ENCODE results near the gene ABLIM3. TPM values are rescaled to one million over a fixed set of nuclear protein-coding genes. Genes with fewer than 3 reads are reported as not detected.

Gene ABLIM3
- total and polyA plus RNA-seq, 2 of the 13 experiments (the other 11 are each of a cell fraction or from before 2014, with no cell fraction given) = 0.53 to 6.3 TPM

DNA sequence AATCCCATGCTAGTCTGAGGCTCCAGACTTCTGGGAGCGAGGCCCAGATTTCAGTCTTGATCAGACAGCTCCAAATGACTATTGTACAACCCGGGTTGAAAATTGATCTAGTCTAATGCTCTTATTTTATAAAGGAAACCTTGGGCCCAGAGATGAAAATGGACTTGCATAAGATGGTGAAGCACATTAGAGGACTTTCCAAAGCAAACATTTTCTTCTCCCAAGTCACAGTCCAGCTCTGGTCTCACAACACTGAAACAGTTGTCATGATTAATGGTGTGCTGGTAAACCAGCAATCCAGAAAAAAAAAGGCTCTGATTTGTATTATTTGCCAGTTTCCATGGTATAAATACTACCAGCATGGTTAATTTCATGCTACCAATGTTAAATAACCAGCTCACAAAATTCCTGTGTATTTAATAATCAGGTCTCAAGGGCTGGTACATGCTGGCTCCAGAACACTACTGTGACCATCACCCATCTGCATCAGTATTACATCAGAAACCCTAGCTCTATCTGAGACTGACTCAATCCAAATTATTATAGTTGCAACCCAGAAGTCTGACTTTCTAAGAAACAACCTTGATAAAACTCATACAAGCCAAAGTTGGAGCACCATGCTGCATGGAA is 32.5 kb upstream of the ABLIM3 start (continued):
- TF ChIP-seq, protein P1, sequence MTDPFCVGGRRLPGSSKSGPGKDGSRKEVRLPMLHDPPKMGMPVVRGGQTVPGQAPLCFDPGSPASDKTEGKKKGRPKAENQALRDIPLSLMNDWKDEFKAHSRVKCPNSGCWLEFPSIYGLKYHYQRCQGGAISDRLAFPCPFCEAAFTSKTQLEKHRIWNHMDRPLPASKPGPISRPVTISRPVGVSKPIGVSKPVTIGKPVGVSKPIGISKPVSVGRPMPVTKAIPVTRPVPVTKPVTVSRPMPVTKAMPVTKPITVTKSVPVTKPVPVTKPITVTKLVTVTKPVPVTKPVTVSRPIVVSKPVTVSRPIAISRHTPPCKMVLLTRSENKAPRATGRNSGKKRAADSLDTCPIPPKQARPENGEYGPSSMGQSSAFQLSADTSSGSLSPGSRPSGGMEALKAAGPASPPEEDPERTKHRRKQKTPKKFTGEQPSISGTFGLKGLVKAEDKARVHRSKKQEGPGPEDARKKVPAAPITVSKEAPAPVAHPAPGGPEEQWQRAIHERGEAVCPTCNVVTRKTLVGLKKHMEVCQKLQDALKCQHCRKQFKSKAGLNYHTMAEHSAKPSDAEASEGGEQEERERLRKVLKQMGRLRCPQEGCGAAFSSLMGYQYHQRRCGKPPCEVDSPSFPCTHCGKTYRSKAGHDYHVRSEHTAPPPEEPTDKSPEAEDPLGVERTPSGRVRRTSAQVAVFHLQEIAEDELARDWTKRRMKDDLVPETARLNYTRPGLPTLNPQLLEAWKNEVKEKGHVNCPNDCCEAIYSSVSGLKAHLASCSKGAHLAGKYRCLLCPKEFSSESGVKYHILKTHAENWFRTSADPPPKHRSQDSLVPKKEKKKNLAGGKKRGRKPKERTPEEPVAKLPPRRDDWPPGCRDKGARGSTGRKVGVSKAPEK (CRISPR knock-in tag; IDR thresholded peaks at IDR 0.05; ENCODE audit: borderline replicate concordance) = no peak

GRCh38 chr5:149110406-149110805 is 30.9 kb upstream of the ABLIM3 start:
- 50% methylated on average over 4 of the region's 4 CpGs for WGBS (ENCODE audit: low lambda C conversion rate)
- DNase-seq (ENCODE audit: low spot score) (no peak), ATAC-seq (no peak), FAIRE-seq (no peak)
- Histone ChIP-seq H3K4me1 (ENCODE audit: insufficient read depth, low read length) (no peaks in the 10 kb centered on the region), H3K27ac (ENCODE audit: extremely low read length, insufficient read depth, low read length) (no peak overlapping the region), H4K20me1 (ENCODE audit: insufficient read depth, low read length) (no peaks in the 10 kb centered on the region), H3K9me3 (ENCODE audit: low read length) (no peaks in the 10 kb centered on the region), H3K36me3 (replicated peaks in 1 of 2; ENCODE audit: control insufficient read depth in 1 of 2, insufficient read depth in 2 of 2, low read length in 2 of 2) (no peaks in the 10 kb centered on the region), H3K4me3 (replicated peaks in 1 of 3; ENCODE audit: insufficient read depth in 1 of 3, low read depth in 2 of 3, low read length in 3 of 3) (no peak overlapping the region), H3K79me2 (ENCODE audit: insufficient read depth, low read length) (no peaks in the 10 kb centered on the region), H3K9ac (ENCODE audit: insufficient read depth, low read depth, low read length) (no peak overlapping the region), H3K27me3 (ENCODE audit: control insufficient read depth in 1 of 2, insufficient read depth in 2 of 2, low read length in 2 of 2) (no peaks in the 10 kb centered on the region; a peak in 1 of 5 replicates), H2AFZ (ENCODE audit: low read length) (no peak overlapping the region), H3K4me2 (ENCODE audit: low read depth, low read length) (no peak overlapping the region)
- intact Hi-C loops (cut with micrococcal nuclease; ENCODE audit: unreplicated experiment) = loop anchor here (5.0 to 10.0 kb wide), 4 partner anchors 46 to 666 kb away; partner anchors contain the start of gene SH3TC2
- in situ Hi-C loops (cut with HindIII; ENCODE audit: extremely low pct_ligation_motif_present, low pct_unique_long_range_greater_than_20kb) = loop anchor here (5.0 kb wide), 1 partner anchor 373 kb away; no protein-coding TSS in a partner anchor
- POLR2A ChIA-PET = no interaction called here
- BruUV-seq (replicated peaks) = no TSS peak
- CTCF ChIA-PET (ENCODE audit: low intra/inter-chr PET ratio, low total read pairs) = no interaction called here
- TF ChIP-seq ZNF839 (CRISPR knock-in tag; IDR thresholded peaks at IDR 0.05; ENCODE audit: borderline replicate concordance) (no peak), ZFP36L2 (CRISPR knock-in tag; IDR thresholded peaks at IDR 0.05) (no peak), ZNF564 (CRISPR knock-in tag; IDR thresholded peaks at IDR 0.05) (no peak), MBNL3 (CRISPR knock-in tag; conservative IDR thresholded peaks at IDR 0.05) (no peak), CENPBD1 (CRISPR knock-in tag; IDR thresholded peaks at IDR 0.05; ENCODE audit: borderline replicate concordance, low read depth) (no peak), ETS1 (CRISPR knock-in tag; IDR thresholded peaks at IDR 0.05) (no peak), AHR (CRISPR knock-in tag; IDR thresholded peaks at IDR 0.05) (no peak), GTF3A (CRISPR knock-in tag; conservative IDR thresholded peaks at IDR 0.05) (no peak), ZNF121 (CRISPR knock-in tag; IDR thresholded peaks at IDR 0.05) (no peak), BHLHE40 (IDR thresholded peaks at IDR 0.05; ENCODE audit: low read length) (no peak)
- TF ChIP-seq, protein P2, sequence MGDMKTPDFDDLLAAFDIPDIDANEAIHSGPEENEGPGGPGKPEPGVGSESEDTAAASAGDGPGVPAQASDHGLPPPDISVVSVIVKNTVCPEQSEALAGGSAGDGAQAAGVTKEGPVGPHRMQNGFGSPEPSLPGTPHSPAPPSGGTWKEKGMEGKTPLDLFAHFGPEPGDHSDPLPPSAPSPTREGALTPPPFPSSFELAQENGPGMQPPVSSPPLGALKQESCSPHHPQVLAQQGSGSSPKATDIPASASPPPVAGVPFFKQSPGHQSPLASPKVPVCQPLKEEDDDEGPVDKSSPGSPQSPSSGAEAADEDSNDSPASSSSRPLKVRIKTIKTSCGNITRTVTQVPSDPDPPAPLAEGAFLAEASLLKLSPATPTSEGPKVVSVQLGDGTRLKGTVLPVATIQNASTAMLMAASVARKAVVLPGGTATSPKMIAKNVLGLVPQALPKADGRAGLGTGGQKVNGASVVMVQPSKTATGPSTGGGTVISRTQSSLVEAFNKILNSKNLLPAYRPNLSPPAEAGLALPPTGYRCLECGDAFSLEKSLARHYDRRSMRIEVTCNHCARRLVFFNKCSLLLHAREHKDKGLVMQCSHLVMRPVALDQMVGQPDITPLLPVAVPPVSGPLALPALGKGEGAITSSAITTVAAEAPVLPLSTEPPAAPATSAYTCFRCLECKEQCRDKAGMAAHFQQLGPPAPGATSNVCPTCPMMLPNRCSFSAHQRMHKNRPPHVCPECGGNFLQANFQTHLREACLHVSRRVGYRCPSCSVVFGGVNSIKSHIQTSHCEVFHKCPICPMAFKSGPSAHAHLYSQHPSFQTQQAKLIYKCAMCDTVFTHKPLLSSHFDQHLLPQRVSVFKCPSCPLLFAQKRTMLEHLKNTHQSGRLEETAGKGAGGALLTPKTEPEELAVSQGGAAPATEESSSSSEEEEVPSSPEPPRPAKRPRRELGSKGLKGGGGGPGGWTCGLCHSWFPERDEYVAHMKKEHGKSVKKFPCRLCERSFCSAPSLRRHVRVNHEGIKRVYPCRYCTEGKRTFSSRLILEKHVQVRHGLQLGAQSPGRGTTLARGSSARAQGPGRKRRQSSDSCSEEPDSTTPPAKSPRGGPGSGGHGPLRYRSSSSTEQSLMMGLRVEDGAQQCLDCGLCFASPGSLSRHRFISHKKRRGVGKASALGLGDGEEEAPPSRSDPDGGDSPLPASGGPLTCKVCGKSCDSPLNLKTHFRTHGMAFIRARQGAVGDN (CRISPR knock-in tag; IDR thresholded peaks at IDR 0.05) = no peak
